CD4-positive, alpha-beta T cell (primary cell): ENCODE measurements around the gene SLC2A9. TPM values are rescaled to one million over a fixed set of nuclear protein-coding genes. Genes with fewer than 3 reads are reported as not detected.

Experiments
- ATAC-seq: fragments of 200-7000 bp; cut with Tn5 transposase; one replicate; pipeline ENCODE4 v1.10.0; 2022; ENCODE audit warnings: mild to moderate bottlenecking; ENCODE audit not compliant: poor library complexity
- CTCF ChIA-PET: fragments of 350-600 bp; sonication (Branson Sonifier 250); formaldehyde crosslinking; loops from one replicate; lab custom pipeline; 2021; ENCODE audit warnings: antibody characterized with exemption, inconsistent platforms; lab: Charles Lee
- POLR2A ChIA-PET: fragments of 350-600 bp; sonication (Branson Sonifier 250); formaldehyde crosslinking; loops from one replicate; lab custom pipeline; 2021; ENCODE audit warnings: antibody characterized with exemption, inconsistent platforms; lab: Charles Lee
- DNase-seq, 14 experiments: peaks; one replicate each; pipeline ENCODE4 v3.0.0-alpha.2; 2013 to 2020; ENCODE audit warnings: mixed read lengths in 2 of 14
- H3K27ac ChIP-seq, 2 donors: one replicate each; pipeline versions ENCODE4 v1.5.1 to v1.7.0; 2013; ENCODE audit warnings: low read length in 2 of 2, low read depth in 1 of 2, mild to moderate bottlenecking in 1 of 2
- H3K27me3 ChIP-seq, 2 experiments: 1 replicate in 1 of 2; 2 replicates in 1 of 2; pipeline versions ENCODE4 v1.6.1 to v1.7.0; 2013; ENCODE audit warnings: low read length in 2 of 2, control low read depth in 1 of 2, mild to moderate bottlenecking in 1 of 2, moderate library complexity in 1 of 2; ENCODE audit not compliant: insufficient read depth in 2 of 2, control insufficient read depth in 1 of 2
- H3K36me3 ChIP-seq: one replicate; pipeline ENCODE4 v1.6.1; 2013; ENCODE audit warnings: low read length, control low read depth; ENCODE audit not compliant: insufficient read depth
- H3K4me1 ChIP-seq: one replicate; pipeline ENCODE4 v1.6.1; 2013; ENCODE audit warnings: low read length, control low read depth; ENCODE audit not compliant: insufficient read depth
- H3K4me3 ChIP-seq: one replicate; pipeline ENCODE4 v1.5.1; 2013; ENCODE audit warnings: mild to moderate bottlenecking, low read length, moderate library complexity
- H3K9me3 ChIP-seq, 2 experiments: 1 replicate in 1 of 2; 2 replicates in 1 of 2; pipeline versions ENCODE4 v1.6.1 to v1.7.0; 2013; ENCODE audit warnings: low read length in 2 of 2, mild to moderate bottlenecking in 2 of 2, control low read depth in 1 of 2, moderate library complexity in 1 of 2; ENCODE audit not compliant: control insufficient read depth in 1 of 2, insufficient read depth in 1 of 2
- H3K27ac Mint-ChIP-seq: one replicate; pipeline ENCODE4 v1.8.0; 2020; ENCODE audit warnings: mixed read lengths
- H3K27me3 Mint-ChIP-seq: one replicate; pipeline ENCODE4 v1.8.0; 2021; ENCODE audit warnings: mixed read lengths
- H3K36me3 Mint-ChIP-seq: one replicate; pipeline ENCODE4 v1.8.0; 2021; ENCODE audit warnings: low read depth, mixed read lengths
- H3K4me1 Mint-ChIP-seq: one replicate; pipeline ENCODE4 v1.8.0; 2021; ENCODE audit warnings: low read depth, mixed read lengths
- H3K4me3 Mint-ChIP-seq: one replicate; pipeline ENCODE4 v1.8.0; 2020; ENCODE audit warnings: mild to moderate bottlenecking, mixed read lengths
- H3K9me3 Mint-ChIP-seq: one replicate; pipeline ENCODE4 v1.8.0; 2020; ENCODE audit warnings: mixed read lengths
- CTCF ChIP-seq: fragments of 200-600 bp; IDR thresholded peaks from one replicate; pipeline ENCODE4 v1.8.0; 2022; ENCODE audit warnings: antibody characterized with exemption, mild to moderate bottlenecking
- intact Hi-C, 2 experiments: fragments of 100-400 bp; cut with DNase I in 1 of 2; cut with micrococcal nuclease in 1 of 2; formaldehyde crosslinking; loops; one replicate each; pipeline versions ENCODE4 v1.15.1 to v1.9.0; 2023 to 2025; cut with DNase I, micrococcal nuclease
- total RNA-seq, 174 experiments: library from RNA in 2 of 174; stranded (reverse) in 2 of 174; gene quantifications; one replicate each; pipeline ENCODE4 v1.2.3 and lab custom pipeline; 2021 to 2026

The SLC2A9 gene
- total RNA-seq, 2 experiments from 2014 or later = 2.2 to 3.6 TPM

- no peak for TF ChIP-seq CTCF
- ATAC-seq (no peak), DNase-seq (peak in 2 of 14 experiments; percentile 26 to 27)
- no peaks in the 10 kb centered on the region for H3K36me3 Mint-ChIP-seq
- Histone ChIP-seq H3K4me3 (no peak overlapping the region), H3K27me3 (no peaks in the 10 kb centered on the region), H3K27ac (no peak overlapping the region), H3K9me3 (no peaks in the 10 kb centered on the region), H3K4me1 (peaks cover 8% of the 10 kb centered on the region), H3K36me3 (no peaks in the 10 kb centered on the region)
- intact Hi-C loops = loop anchor here in 1 of 2 experiments (5.0 kb wide), 1 partner anchor 88 kb away; no protein-coding TSS in a partner anchor
- H3K4me3 Mint-ChIP-seq = no peak overlapping the region
- no peaks in the 10 kb centered on the region for H3K27me3 Mint-ChIP-seq
- H3K27ac Mint-ChIP-seq = no peak overlapping the region
- peaks cover 4% of the 10 kb centered on the region for H3K4me1 Mint-ChIP-seq
- POLR2A ChIA-PET = no interaction called here
- H3K9me3 Mint-ChIP-seq = no peaks in the 10 kb centered on the region
- CTCF ChIA-PET = no interaction called here
Observed at GRCh38 chr4:10024303-10024702, 3.0 kb upstream of the SLC2A9 start.

GRCh38 chr4:10023806-10024205, 2.5 kb upstream of the SLC2A9 start:
- no peak overlapping the region for H3K27ac ChIP-seq
- H3K4me1 ChIP-seq = peaks cover 12% of the 10 kb centered on the region

GRCh38 chr4:10023050-10023419, 1.7 kb upstream of the SLC2A9 start:
- no peak overlapping the region for H3K4me3 Mint-ChIP-seq

More at GRCh38 chr4:10023806-10024205, 2.5 kb upstream of the SLC2A9 start:
- ATAC-seq = no peak
- intact Hi-C loops = loop anchor here in 1 of 2 experiments (5.0 kb wide), 1 partner anchor 88 kb away; no protein-coding TSS in a partner anchor
- CTCF ChIA-PET = no interaction called here
- H3K4me3 ChIP-seq = no peak overlapping the region
- H3K4me3 Mint-ChIP-seq = no peak overlapping the region
- no peaks in the 10 kb centered on the region for H3K27me3 ChIP-seq
- H3K9me3 Mint-ChIP-seq = no peaks in the 10 kb centered on the region
- H3K9me3 ChIP-seq = no peaks in the 10 kb centered on the region
- H3K36me3 ChIP-seq = no peaks in the 10 kb centered on the region
- H3K27me3 Mint-ChIP-seq = no peaks in the 10 kb centered on the region
- no peak overlapping the region for H3K27ac Mint-ChIP-seq
- no peak for TF ChIP-seq CTCF
- peak in 2 of 14 experiments; percentile 33 to 43 for DNase-seq
- peaks cover 9% of the 10 kb centered on the region for H3K4me1 Mint-ChIP-seq
- no peaks in the 10 kb centered on the region for H3K36me3 Mint-ChIP-seq
- POLR2A ChIA-PET = no interaction called here

More at GRCh38 chr4:10023050-10023419, 1.7 kb upstream of the SLC2A9 start:
- TF ChIP-seq CTCF = no peak
- Mint-ChIP-seq H3K4me1 (peaks cover 15% of the 10 kb centered on the region), H3K36me3 (no peaks in the 10 kb centered on the region), H3K27me3 (no peaks in the 10 kb centered on the region), H3K27ac (no peak overlapping the region), H3K9me3 (no peaks in the 10 kb centered on the region)
- Histone ChIP-seq H3K27ac (no peak overlapping the region), H3K36me3 (no peaks in the 10 kb centered on the region), H3K27me3 (no peaks in the 10 kb centered on the region), H3K4me1 (peaks cover 19% of the 10 kb centered on the region), H3K9me3 (no peaks in the 10 kb centered on the region), H3K4me3 (no peak overlapping the region)
- ATAC-seq (no peak), DNase-seq (no peak)
- ChIA-PET POLR2A (no interaction called here), CTCF (no interaction called here)
- intact Hi-C loops = loop anchor here in 1 of 2 experiments (5.0 kb wide), 1 partner anchor 89 kb away; no protein-coding TSS in a partner anchor
